Endothelial cell of umbilical vein (primary cell): ENCODE results near the gene KIF3B. TPM values are rescaled to one million over a fixed set of nuclear protein-coding genes. Genes with fewer than 3 reads are reported as not detected.
A peak's percentile ranks its signal among the peaks of the same experiment; 100 is the strongest.

Experiments used
- BruUV-seq: library from RNA; stranded (reverse); fragments of 400-500 nt; replicated peaks from 2 replicates; lab custom pipeline; 2021; lab: Mats Ljungman, UMichigan
- CTCF ChIA-PET: fragments of 300-600, 350-600 bp; sonication (Branson Sonifier 250); formaldehyde crosslinking; loops from one replicate; lab custom pipeline; 2021; ENCODE audit warnings: antibody characterized with exemption, inconsistent platforms; lab: Charles Lee
- POLR2A ChIA-PET: fragments of 300-600, 350-600 bp; sonication (Branson Sonifier 250); formaldehyde crosslinking; loops from one replicate; lab custom pipeline; 2021; ENCODE audit warnings: antibody characterized with exemption, inconsistent platforms; lab: Charles Lee
- DNase-seq: peaks from one replicate; pipeline ENCODE4 v3.0.0-alpha.2; 2011; ENCODE audit warnings: low read depth, low spot score
- FAIRE-seq: peaks from 2 replicates; lab custom pipeline; 2011; peaks lifted over from hg19 to GRCh38; lab: Jason Lieb, UNC
- H2AFZ ChIP-seq: 2 replicates; pipeline ENCODE4 v1.6.0; 2012; ENCODE audit warnings: low read depth, low read length, control low read depth, inconsistent platforms
- H3K27ac ChIP-seq: 2 replicates; pipeline ENCODE4 v1.5.1; 2011; ENCODE audit warnings: low read depth, mild to moderate bottlenecking, control low read depth, low read length, moderate library complexity; ENCODE audit not compliant: insufficient read depth
- H3K27me3 ChIP-seq, 2 experiments: 2 replicates each; pipeline versions ENCODE4 v1.6.0 to v1.6.1; 2011; ENCODE audit warnings: low read length in 2 of 2, mixed read lengths in 1 of 2; ENCODE audit not compliant: control insufficient read depth in 2 of 2, insufficient read depth in 2 of 2
- H3K36me3 ChIP-seq, 2 experiments: 2 replicates in 1 of 2; 3 replicates in 1 of 2; pipeline ENCODE4 v1.5.1; 2011; ENCODE audit warnings: low read length in 2 of 2, mild to moderate bottlenecking in 1 of 2, moderate library complexity in 1 of 2; ENCODE audit not compliant: control insufficient read depth in 2 of 2, insufficient read depth in 2 of 2; ENCODE audit errors: extremely low read depth in 1 of 2
- H3K4me1 ChIP-seq: 3 replicates; pipeline ENCODE4 v1.5.1; 2011; ENCODE audit warnings: mild to moderate bottlenecking, low read length; ENCODE audit not compliant: control insufficient read depth, insufficient read depth; ENCODE audit errors: extremely low read depth
- H3K4me2 ChIP-seq: 2 replicates; pipeline ENCODE4 v1.6.1; 2011; ENCODE audit warnings: low read length, control low read depth, mixed read lengths; ENCODE audit not compliant: insufficient read depth
- H3K4me3 ChIP-seq, 3 experiments: fragments of 200-600 bp in 1 of 3; sonication (generic), shearing (Covaris generic) in 1 of 3; replicated peaks in 1 of 3; 2 replicates each; pipeline ENCODE4 v1.5.1; 2011 to 2016; ENCODE audit warnings: control low read depth in 3 of 3, low read length in 3 of 3, mild to moderate bottlenecking in 2 of 3, inconsistent platforms in 1 of 3, low read depth in 1 of 3, moderate library complexity in 1 of 3; ENCODE audit not compliant: insufficient read depth in 1 of 3
- H3K79me2 ChIP-seq: 2 replicates; pipeline ENCODE4 v1.6.0; 2012; ENCODE audit warnings: low read length, inconsistent platforms; ENCODE audit not compliant: control insufficient read depth, insufficient read depth
- H3K9ac ChIP-seq: replicated peaks from 2 replicates; pipeline ENCODE3; 2011; ENCODE audit warnings: low read length, control low read depth; ENCODE audit not compliant: insufficient read depth; ENCODE audit errors: extremely low read depth
- H3K9me1 ChIP-seq: replicated peaks from 3 replicates; pipeline ENCODE4 v1.6.0; 2011; ENCODE audit warnings: mild to moderate bottlenecking, low read length; ENCODE audit not compliant: control insufficient read depth, insufficient read depth; ENCODE audit errors: extremely low read depth
- H3K9me3 ChIP-seq: replicated peaks from 2 replicates; pipeline ENCODE4 v1.5.1; 2012; ENCODE audit warnings: low read length, inconsistent platforms; ENCODE audit not compliant: control insufficient read depth, insufficient read depth
- H4K20me1 ChIP-seq: replicated peaks from 2 replicates; pipeline ENCODE3; 2011; ENCODE audit warnings: mild to moderate bottlenecking, low read length; ENCODE audit not compliant: control insufficient read depth, insufficient read depth; ENCODE audit errors: extremely low read depth
- EZH2 ChIP-seq: IDR thresholded peaks from 2 replicates; pipeline ENCODE4 v1.6.1; 2012; ENCODE audit warnings: borderline replicate concordance, low read depth, mild to moderate bottlenecking, moderate library complexity, low read length, inconsistent platforms; ENCODE audit not compliant: severe bottlenecking
- FOS ChIP-seq: IDR thresholded peaks from 2 replicates; pipeline ENCODE4 v1.6.1; 2011; ENCODE audit warnings: mild to moderate bottlenecking, low read length, moderate library complexity, borderline replicate concordance; ENCODE audit not compliant: insufficient read depth
- GATA2 ChIP-seq: IDR thresholded peaks from 2 replicates; pipeline ENCODE4 v1.7.0; 2011; ENCODE audit warnings: low read depth, mild to moderate bottlenecking, moderate library complexity, mixed read lengths, low read length; ENCODE audit not compliant: insufficient read length, insufficient read depth
- JUN ChIP-seq: IDR thresholded peaks from 2 replicates; pipeline ENCODE4 v1.6.1; 2011; ENCODE audit warnings: borderline replicate concordance, low read depth; ENCODE audit not compliant: insufficient read length, insufficient read depth
- MAX ChIP-seq: IDR thresholded peaks from 2 replicates; pipeline ENCODE4 v1.6.1; 2011; ENCODE audit not compliant: insufficient read depth, insufficient read length
- MYC ChIP-seq: IDR thresholded peaks from one replicate; pipeline ENCODE4 v1.6.1; 2011; ENCODE audit warnings: mild to moderate bottlenecking, low read depth, low read length
- POLR2A ChIP-seq: IDR thresholded peaks from 2 replicates; pipeline ENCODE4 v1.6.1; 2012; ENCODE audit warnings: low read depth, mild to moderate bottlenecking, control low read depth, low read length
- POLR2AphosphoS5 ChIP-seq: IDR thresholded peaks from 2 replicates; pipeline ENCODE4 v1.6.1; 2012; ENCODE audit warnings: low read depth, mild to moderate bottlenecking, control low read depth, low read length, moderate library complexity; ENCODE audit not compliant: insufficient read depth
- dilution Hi-C: fragments of 300-500 bp; cut with MboI; formaldehyde crosslinking; loops from one replicate; pipeline ENCODE4 v1.15.0; 2019; ENCODE audit warnings: low sequenced_read_pairs; ENCODE audit not compliant: extremely low pct_ligation_motif_present
- intact Hi-C: fragments of 100-400 bp; cut with micrococcal nuclease; formaldehyde crosslinking; loops from one replicate; pipeline ENCODE4 v1.10.0; 2022
- polyA plus RNA-seq, 4 experiments: library from polyadenylated mRNA; depleted of rRNA in 3 of 4; stranded (reverse) in 3 of 4; unstranded in 1 of 4; fragments of >200 nt; gene quantifications; 2 replicates each; pipeline versions ENCODE4 v1.2.1 to v1.2.3, GENCODE V29; 2011 to 2012; ENCODE audit warnings: missing spikeins in 1 of 4
- total RNA-seq: library from RNA; stranded (reverse); gene quantifications from 2 replicates; pipeline ENCODE4 v1.2.3, GENCODE V29; 2021

The KIF3B gene
- total and polyA plus RNA-seq, 2 donors (not counting 3 experiments of a cell fraction or from before 2014, with no cell fraction given): 14.5 to 25.1 TPM

- H3K9ac ChIP-seq: no peak overlapping the region
- ChIA-PET POLR2A (no interaction called here), CTCF (interaction anchor here (1.1 kb wide), 1 partner anchor 223 kb away, joined by 3 read pairs; the partner anchor contains the start of gene TM9SF4)
- no peaks in the 10 kb centered on the region for H3K79me2 ChIP-seq
- TF ChIP-seq MYC (no peak), FOS (peak; percentile 25)
- H3K4me3 ChIP-seq: no peak overlapping the region
- no peaks in the 10 kb centered on the region for H3K27me3 ChIP-seq
- H3K4me2 ChIP-seq: no peak overlapping the region
- dilution Hi-C loops (no loop called here), intact Hi-C loops (loop anchor here (5.0 kb wide), 2 partner anchors 55 to 110 kb away; partner anchors contain the start of gene KIF3B)
- peaks cover 0 to 10% of the 10 kb centered on the region in 2 experiments for H3K36me3 ChIP-seq
- H3K4me1 ChIP-seq: peaks cover 29% of the 10 kb centered on the region
- no peaks in the 10 kb centered on the region for H3K9me1 ChIP-seq
- peak; percentile 44 for DNase-seq
- no peaks in the 10 kb centered on the region for H3K9me3 ChIP-seq
- no TSS peak for BruUV-seq
- no peaks in the 10 kb centered on the region for H4K20me1 ChIP-seq
- peak overlapping the region; percentile 42 for H3K27ac ChIP-seq
- FAIRE-seq: peak; percentile 70
- no peak overlapping the region for H2AFZ ChIP-seq
Observed at GRCh38 chr20:32332614-32333013, 55.2 kb downstream of the KIF3B start.

GRCh38 chr20:32333181-32333987 lies 55.9 kb downstream of the KIF3B start:
- H2AFZ ChIP-seq: peak overlapping the region; percentile 75
- dilution Hi-C loops (no loop called here), intact Hi-C loops (loop anchor here (5.0 kb wide), 2 partner anchors 56 to 109 kb away; partner anchors contain the start of gene KIF3B)
- H4K20me1 ChIP-seq: no peaks in the 10 kb centered on the region
- H3K9ac ChIP-seq: peak overlapping the region; percentile 42
- no TSS peak for BruUV-seq
- no peaks in the 10 kb centered on the region for H3K9me1 ChIP-seq
- H3K27me3 ChIP-seq: no peaks in the 10 kb centered on the region
- H3K4me2 ChIP-seq: peak overlapping the region; percentile 66
- H3K27ac ChIP-seq: peak overlapping the region; percentile 85
- no peak overlapping the region for H3K4me3 ChIP-seq
- CTCF ChIA-PET: interaction anchor here (0.7 kb wide), 1 partner anchor 133 kb away, joined by 3 read pairs; no protein-coding TSS in a partner anchor
- H3K4me1 ChIP-seq: peaks cover 29% of the 10 kb centered on the region
- no peaks in the 10 kb centered on the region for H3K79me2 ChIP-seq
- POLR2A ChIA-PET: no interaction called here
- DNase-seq: peak; percentile 21
- peaks cover 0 to 10% of the 10 kb centered on the region in 2 experiments for H3K36me3 ChIP-seq
- TF ChIP-seq POLR2AphosphoS5 (no peak), JUN (no peak), FOS (peak; percentile 34), MAX (no peak), GATA2 (no peak), POLR2A (no peak), EZH2 (no peak)
- peak; percentile 70 for FAIRE-seq
- no peaks in the 10 kb centered on the region for H3K9me3 ChIP-seq
